CD4-positive, alpha-beta T cell (primary cell): ENCODE measurements around the gene GSG1L. TPM values are rescaled to one million over a fixed set of nuclear protein-coding genes. Genes with fewer than 3 reads are reported as not detected.

Source experiments
- ATAC-seq: fragments of 200-7000 bp; cut with Tn5 transposase; one replicate; pipeline ENCODE4 v1.10.0; 2022; ENCODE audit warnings: mild to moderate bottlenecking; ENCODE audit not compliant: poor library complexity
- CTCF ChIA-PET: fragments of 350-600 bp; sonication (Branson Sonifier 250); formaldehyde crosslinking; loops from one replicate; lab custom pipeline; 2021; ENCODE audit warnings: antibody characterized with exemption, inconsistent platforms; lab: Charles Lee
- POLR2A ChIA-PET: fragments of 350-600 bp; sonication (Branson Sonifier 250); formaldehyde crosslinking; loops from one replicate; lab custom pipeline; 2021; ENCODE audit warnings: antibody characterized with exemption, inconsistent platforms; lab: Charles Lee
- DNase-seq, 14 experiments: peaks; one replicate each; pipeline ENCODE4 v3.0.0-alpha.2; 2013 to 2020; ENCODE audit warnings: mixed read lengths in 2 of 14
- H3K27ac ChIP-seq, 2 donors: one replicate each; pipeline versions ENCODE4 v1.5.1 to v1.7.0; 2013; ENCODE audit warnings: low read length in 2 of 2, low read depth in 1 of 2, mild to moderate bottlenecking in 1 of 2
- H3K27me3 ChIP-seq, 2 experiments: 1 replicate in 1 of 2; 2 replicates in 1 of 2; pipeline versions ENCODE4 v1.6.1 to v1.7.0; 2013; ENCODE audit warnings: low read length in 2 of 2, control low read depth in 1 of 2, mild to moderate bottlenecking in 1 of 2, moderate library complexity in 1 of 2; ENCODE audit not compliant: insufficient read depth in 2 of 2, control insufficient read depth in 1 of 2
- H3K36me3 ChIP-seq: one replicate; pipeline ENCODE4 v1.6.1; 2013; ENCODE audit warnings: low read length, control low read depth; ENCODE audit not compliant: insufficient read depth
- H3K4me1 ChIP-seq: one replicate; pipeline ENCODE4 v1.6.1; 2013; ENCODE audit warnings: low read length, control low read depth; ENCODE audit not compliant: insufficient read depth
- H3K4me3 ChIP-seq: one replicate; pipeline ENCODE4 v1.5.1; 2013; ENCODE audit warnings: mild to moderate bottlenecking, low read length, moderate library complexity
- H3K9me3 ChIP-seq, 2 experiments: 1 replicate in 1 of 2; 2 replicates in 1 of 2; pipeline versions ENCODE4 v1.6.1 to v1.7.0; 2013; ENCODE audit warnings: low read length in 2 of 2, mild to moderate bottlenecking in 2 of 2, control low read depth in 1 of 2, moderate library complexity in 1 of 2; ENCODE audit not compliant: control insufficient read depth in 1 of 2, insufficient read depth in 1 of 2
- H3K27ac Mint-ChIP-seq: one replicate; pipeline ENCODE4 v1.8.0; 2020; ENCODE audit warnings: mixed read lengths
- H3K27me3 Mint-ChIP-seq: one replicate; pipeline ENCODE4 v1.8.0; 2021; ENCODE audit warnings: mixed read lengths
- H3K36me3 Mint-ChIP-seq: one replicate; pipeline ENCODE4 v1.8.0; 2021; ENCODE audit warnings: low read depth, mixed read lengths
- H3K4me1 Mint-ChIP-seq: one replicate; pipeline ENCODE4 v1.8.0; 2021; ENCODE audit warnings: low read depth, mixed read lengths
- H3K4me3 Mint-ChIP-seq: one replicate; pipeline ENCODE4 v1.8.0; 2020; ENCODE audit warnings: mild to moderate bottlenecking, mixed read lengths
- H3K9me3 Mint-ChIP-seq: one replicate; pipeline ENCODE4 v1.8.0; 2020; ENCODE audit warnings: mixed read lengths
- CTCF ChIP-seq: fragments of 200-600 bp; IDR thresholded peaks from one replicate; pipeline ENCODE4 v1.8.0; 2022; ENCODE audit warnings: antibody characterized with exemption, mild to moderate bottlenecking
- intact Hi-C, 2 experiments: fragments of 100-400 bp; cut with DNase I in 1 of 2; cut with micrococcal nuclease in 1 of 2; formaldehyde crosslinking; loops; one replicate each; pipeline versions ENCODE4 v1.15.1 to v1.9.0; 2023 to 2025; cut with DNase I, micrococcal nuclease
- total RNA-seq, 174 experiments: library from RNA in 2 of 174; stranded (reverse) in 2 of 174; gene quantifications; one replicate each; pipeline ENCODE4 v1.2.3 and lab custom pipeline; 2021 to 2026

Gene GSG1L
- total RNA-seq, 2 experiments from 2014 or later = not detected

- Mint-ChIP-seq H3K36me3 (no peaks in the 10 kb centered on the region), H3K9me3 (no peaks in the 10 kb centered on the region), H3K27ac (no peak overlapping the region), H3K27me3 (peaks cover 38% of the 10 kb centered on the region), H3K4me1 (no peaks in the 10 kb centered on the region), H3K4me3 (no peak overlapping the region)
- no peak for ATAC-seq
- Histone ChIP-seq H3K9me3 (peaks cover 0 to 6% of the 10 kb centered on the region in 2 experiments), H3K4me3 (no peak overlapping the region), H3K27me3 (peaks cover 2 to 6% of the 10 kb centered on the region in 2 experiments), H3K36me3 (no peaks in the 10 kb centered on the region), H3K27ac (no peak overlapping the region), H3K4me1 (no peaks in the 10 kb centered on the region)
- POLR2A ChIA-PET = no interaction called here
- CTCF ChIA-PET = no interaction called here
- TF ChIP-seq CTCF = no peak
- no peak for DNase-seq
- intact Hi-C loops = no loop called here
Measured at GRCh38 chr16:28010671-28011070, 52.8 kb downstream of the GSG1L start.

- Mint-ChIP-seq H3K9me3 (no peaks in the 10 kb centered on the region), H3K4me3 (no peak overlapping the region), H3K27ac (no peak overlapping the region), H3K36me3 (no peaks in the 10 kb centered on the region), H3K4me1 (no peaks in the 10 kb centered on the region), H3K27me3 (peaks cover 30% of the 10 kb centered on the region)
- DNase-seq (no peak), ATAC-seq (no peak)
- Histone ChIP-seq H3K27ac (no peak overlapping the region), H3K4me3 (no peak overlapping the region), H3K36me3 (no peaks in the 10 kb centered on the region), H3K9me3 (peaks cover 0 to 6% of the 10 kb centered on the region in 2 experiments), H3K4me1 (no peaks in the 10 kb centered on the region), H3K27me3 (peaks cover 2 to 6% of the 10 kb centered on the region in 2 experiments)
- intact Hi-C loops = no loop called here
- no peak for TF ChIP-seq CTCF
- ChIA-PET POLR2A (no interaction called here), CTCF (no interaction called here)
Measured at GRCh38 chr16:28009586-28010373, 53.7 kb downstream of the GSG1L start.

DNA sequence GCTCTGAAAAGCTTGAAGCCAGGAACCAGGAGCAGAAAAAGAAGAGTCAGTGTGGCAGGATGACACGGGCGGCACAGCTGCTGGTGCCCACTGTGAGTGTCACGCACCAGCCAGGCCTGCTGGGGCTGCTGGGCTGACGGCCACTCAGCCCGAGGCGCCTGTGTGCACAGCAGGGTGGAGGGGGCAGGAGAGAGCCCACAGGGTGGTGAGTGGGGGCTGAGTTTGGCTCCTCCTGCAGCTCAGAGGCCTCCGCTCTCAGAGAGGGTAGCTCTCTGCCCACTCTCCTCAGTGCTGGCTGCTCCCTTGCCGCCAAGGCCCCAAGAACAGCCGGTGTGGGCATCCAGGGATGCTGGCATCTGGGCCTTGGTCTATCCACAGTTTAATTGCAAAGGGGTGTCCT lies 59.6 kb downstream of the GSG1L start:
- H3K4me3 ChIP-seq = no peak overlapping the region
- ChIA-PET CTCF (no interaction called here), POLR2A (no interaction called here)
- no peak for DNase-seq
- peaks cover 0 to 9% of the 10 kb centered on the region in 2 experiments for H3K9me3 ChIP-seq
- intact Hi-C loops = no loop called here
- H3K4me1 Mint-ChIP-seq = no peaks in the 10 kb centered on the region
- ATAC-seq = no peak
- H3K4me1 ChIP-seq = no peaks in the 10 kb centered on the region
- no peaks in the 10 kb centered on the region for H3K27me3 ChIP-seq
- no peak overlapping the region for H3K27ac ChIP-seq
- H3K27ac Mint-ChIP-seq = no peak overlapping the region
- no peaks in the 10 kb centered on the region for H3K36me3 Mint-ChIP-seq
- no peaks in the 10 kb centered on the region for H3K36me3 ChIP-seq
- no peak overlapping the region for H3K4me3 Mint-ChIP-seq
- no peak for TF ChIP-seq CTCF
- peaks cover 5% of the 10 kb centered on the region for H3K27me3 Mint-ChIP-seq
- H3K9me3 Mint-ChIP-seq = no peaks in the 10 kb centered on the region
